Measurements from ENCODE around the gene C11orf24.

Gene C11orf24

GRCh38 chr11:68271023-68271780 is 571 bp downstream of the C11orf24 start (continued):
- TF ChIP-seq ZNF341 (tag by site-specific recombination; IDR thresholded peaks at IDR 0.05; ENCODE audit: low read depth) (no peak; the same call in 1 of the 2 replicates), ZNF473 (tag by site-specific recombination; IDR thresholded peaks at IDR 0.05) (no peak), ZSCAN18 (tag by site-specific recombination; IDR thresholded peaks at IDR 0.05) (no peak), ZNF274 (IDR thresholded peaks at IDR 0.05; ENCODE audit: low read length) (no peak), ZNF274 (tag by site-specific recombination; IDR thresholded peaks at IDR 0.05; ENCODE audit: borderline replicate concordance) (no peak), ZNF701 (tag by site-specific recombination; IDR thresholded peaks at IDR 0.05) (no peak), ZNF514 (tag by site-specific recombination; IDR thresholded peaks at IDR 0.05) (no peak), ZNF785 (tag by site-specific recombination; IDR thresholded peaks at IDR 0.05) (no peak), ZNF585B (tag by site-specific recombination; IDR thresholded peaks at IDR 0.05) (no peak), ZFP3 (tag by site-specific recombination; IDR thresholded peaks at IDR 0.05; ENCODE audit: low read depth) (no peak), ZNF792 (tag by site-specific recombination; IDR thresholded peaks at IDR 0.05) (no peak), ZNF248 (tag by site-specific recombination; IDR thresholded peaks at IDR 0.05) (no peak), ZNF335 (tag by site-specific recombination; conservative IDR thresholded peaks at IDR 0.05) (peak; percentile 96), RBAK (tag by site-specific recombination; IDR thresholded peaks at IDR 0.05) (no peak), SETDB1 (IDR thresholded peaks at IDR 0.05; ENCODE audit: insufficient read length, low read length) (no peak), ZNF423 (tag by site-specific recombination; IDR thresholded peaks at IDR 0.05) (no peak), GLIS2 (tag by site-specific recombination; IDR thresholded peaks at IDR 0.05) (peak; percentile 71), PRDM10 (tag by site-specific recombination; IDR thresholded peaks at IDR 0.05) (peak; percentile 99), ZNF404 (tag by site-specific recombination; IDR thresholded peaks at IDR 0.05) (no peak), ZBTB21 (tag by site-specific recombination; IDR thresholded peaks at IDR 0.05) (no peak), ZNF114 (tag by site-specific recombination; IDR thresholded peaks at IDR 0.05) (no peak), ZBTB17 (tag by site-specific recombination; IDR thresholded peaks at IDR 0.05) (no peak), ZNF629 (tag by site-specific recombination; IDR thresholded peaks at IDR 0.05) (no peak), ZNF660 (tag by site-specific recombination; IDR thresholded peaks at IDR 0.05) (0 out of 2 replicates have a peak, but pooled peaks have one; percentile 33), ZNF610 (tag by site-specific recombination; IDR thresholded peaks at IDR 0.05; ENCODE audit: borderline replicate concordance) (no peak), ZNF843 (tag by site-specific recombination; IDR thresholded peaks at IDR 0.05) (0 out of 2 replicates have a peak, but pooled peaks have one; percentile 16), ZNF571 (tag by site-specific recombination; IDR thresholded peaks at IDR 0.05) (no peak), GLIS1 (tag by site-specific recombination; IDR thresholded peaks at IDR 0.05) (peak; percentile 27; the same call in 1 of the 2 replicates)
- TF ChIP-seq, protein P1, sequence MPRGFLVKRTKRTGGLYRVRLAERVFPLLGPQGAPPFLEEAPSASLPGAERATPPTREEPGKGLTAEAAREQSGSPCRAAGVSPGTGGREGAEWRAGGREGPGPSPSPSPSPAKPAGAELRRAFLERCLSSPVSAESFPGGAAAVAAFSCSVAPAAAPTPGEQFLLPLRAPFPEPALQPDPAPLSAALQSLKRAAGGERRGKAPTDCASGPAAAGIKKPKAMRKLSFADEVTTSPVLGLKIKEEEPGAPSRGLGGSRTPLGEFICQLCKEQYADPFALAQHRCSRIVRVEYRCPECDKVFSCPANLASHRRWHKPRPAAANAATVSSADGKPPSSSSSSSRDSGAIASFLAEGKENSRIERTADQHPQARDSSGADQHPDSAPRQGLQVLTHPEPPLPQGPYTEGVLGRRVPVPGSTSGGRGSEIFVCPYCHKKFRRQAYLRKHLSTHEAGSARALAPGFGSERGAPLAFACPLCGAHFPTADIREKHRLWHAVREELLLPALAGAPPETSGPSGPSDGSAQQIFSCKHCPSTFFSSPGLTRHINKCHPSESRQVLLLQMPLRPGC (tag by site-specific recombination; IDR thresholded peaks at IDR 0.05): no peak
- TF ChIP-seq, protein P2, sequence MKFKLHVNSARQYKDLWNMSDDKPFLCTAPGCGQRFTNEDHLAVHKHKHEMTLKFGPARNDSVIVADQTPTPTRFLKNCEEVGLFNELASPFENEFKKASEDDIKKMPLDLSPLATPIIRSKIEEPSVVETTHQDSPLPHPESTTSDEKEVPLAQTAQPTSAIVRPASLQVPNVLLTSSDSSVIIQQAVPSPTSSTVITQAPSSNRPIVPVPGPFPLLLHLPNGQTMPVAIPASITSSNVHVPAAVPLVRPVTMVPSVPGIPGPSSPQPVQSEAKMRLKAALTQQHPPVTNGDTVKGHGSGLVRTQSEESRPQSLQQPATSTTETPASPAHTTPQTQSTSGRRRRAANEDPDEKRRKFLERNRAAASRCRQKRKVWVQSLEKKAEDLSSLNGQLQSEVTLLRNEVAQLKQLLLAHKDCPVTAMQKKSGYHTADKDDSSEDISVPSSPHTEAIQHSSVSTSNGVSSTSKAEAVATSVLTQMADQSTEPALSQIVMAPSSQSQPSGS (tag by site-specific recombination; IDR thresholded peaks at IDR 0.05; ENCODE audit: low read depth): no peak

Data from HEK293 (cell line).